ENCODE measurements around the gene ADGRD1. TPM values are rescaled to one million over a fixed set of nuclear protein-coding genes. Genes with fewer than 3 reads are reported as not detected.
A peak's percentile ranks its signal among the peaks of the same experiment; 100 is the strongest.

ADGRD1 gene
- total RNA-seq, 1 donor from 2014 or later = 1.0 TPM

DNA sequence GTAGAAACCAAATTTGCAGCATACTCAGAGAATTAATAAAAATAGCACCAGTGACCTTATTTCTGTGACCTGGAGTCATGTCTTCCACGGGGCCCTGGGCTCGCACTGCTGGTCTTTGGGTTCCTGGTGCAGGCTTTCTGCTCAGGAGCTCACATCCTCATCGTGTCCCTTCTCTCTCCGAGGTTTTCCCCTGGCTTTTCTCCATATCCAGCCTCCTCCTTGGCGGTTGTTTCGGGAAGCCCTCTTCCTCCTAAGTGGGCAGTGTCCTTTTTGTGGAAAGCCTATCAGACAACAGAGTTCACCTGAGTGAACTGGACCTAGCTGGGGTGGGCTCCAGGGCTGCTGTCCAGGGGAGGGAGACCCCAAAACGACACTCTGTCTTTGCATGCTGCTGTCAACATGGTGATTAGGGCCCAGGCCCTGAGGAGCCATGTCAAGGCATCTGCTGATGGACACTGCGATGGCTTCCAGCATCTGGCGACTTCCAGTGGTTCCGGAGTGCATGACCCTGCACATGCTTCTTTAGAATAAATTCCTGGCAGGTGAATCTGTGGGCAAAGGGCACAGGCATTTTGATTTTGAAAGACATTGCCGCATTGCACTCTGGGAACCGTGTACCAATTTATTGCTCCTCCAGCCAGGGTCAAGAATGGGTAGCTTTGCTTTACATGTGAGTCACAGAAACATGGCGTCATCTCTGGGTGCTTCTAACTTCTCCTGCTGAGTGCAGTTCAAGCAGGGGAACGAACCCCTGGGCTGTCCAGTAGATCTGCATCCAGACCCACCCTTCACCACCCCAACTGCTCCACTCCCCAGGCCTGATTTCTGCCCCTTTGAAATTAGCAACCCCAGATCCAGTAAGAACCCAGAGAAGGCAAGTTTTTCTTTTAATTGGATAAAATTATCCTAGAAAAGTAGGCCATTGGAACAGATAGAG, 136.8 kb downstream of the ADGRD1 start:
- no peak for TF ChIP-seq CTCF (IDR thresholded peaks at IDR 0.05)
- peaks cover 2% of the 10 kb centered on the region for H3K4me1 Mint-ChIP-seq (ENCODE audit: unreplicated experiment)
- no peak overlapping the region for H3K27ac Mint-ChIP-seq (ENCODE audit: unreplicated experiment)
- no peaks in the 10 kb centered on the region for H3K27me3 Mint-ChIP-seq (ENCODE audit: unreplicated experiment)
- no peaks in the 10 kb centered on the region for H3K36me3 Mint-ChIP-seq (ENCODE audit: unreplicated experiment)
- peak; percentile 69 for DNase-seq (ENCODE audit: extremely low spot score, unreplicated experiment)
- H3K4me3 Mint-ChIP-seq (ENCODE audit: unreplicated experiment) = no peak overlapping the region
- no peaks in the 10 kb centered on the region for H3K9me3 Mint-ChIP-seq (ENCODE audit: unreplicated experiment)

- peak; percentile 56 for DNase-seq (ENCODE audit: extremely low spot score, unreplicated experiment)
- H3K4me1 Mint-ChIP-seq (ENCODE audit: unreplicated experiment) = peaks cover 2% of the 10 kb centered on the region
- H3K36me3 Mint-ChIP-seq (ENCODE audit: unreplicated experiment) = no peaks in the 10 kb centered on the region
- H3K27me3 Mint-ChIP-seq (ENCODE audit: unreplicated experiment) = no peaks in the 10 kb centered on the region
- no peak overlapping the region for H3K27ac Mint-ChIP-seq (ENCODE audit: unreplicated experiment)
- H3K9me3 Mint-ChIP-seq (ENCODE audit: unreplicated experiment) = no peaks in the 10 kb centered on the region
- TF ChIP-seq CTCF (IDR thresholded peaks at IDR 0.05) = no peak
- H3K4me3 Mint-ChIP-seq (ENCODE audit: unreplicated experiment) = no peak overlapping the region
Measured at GRCh38 chr12:131091413-131091975, 137.8 kb downstream of the ADGRD1 start.

DNA sequence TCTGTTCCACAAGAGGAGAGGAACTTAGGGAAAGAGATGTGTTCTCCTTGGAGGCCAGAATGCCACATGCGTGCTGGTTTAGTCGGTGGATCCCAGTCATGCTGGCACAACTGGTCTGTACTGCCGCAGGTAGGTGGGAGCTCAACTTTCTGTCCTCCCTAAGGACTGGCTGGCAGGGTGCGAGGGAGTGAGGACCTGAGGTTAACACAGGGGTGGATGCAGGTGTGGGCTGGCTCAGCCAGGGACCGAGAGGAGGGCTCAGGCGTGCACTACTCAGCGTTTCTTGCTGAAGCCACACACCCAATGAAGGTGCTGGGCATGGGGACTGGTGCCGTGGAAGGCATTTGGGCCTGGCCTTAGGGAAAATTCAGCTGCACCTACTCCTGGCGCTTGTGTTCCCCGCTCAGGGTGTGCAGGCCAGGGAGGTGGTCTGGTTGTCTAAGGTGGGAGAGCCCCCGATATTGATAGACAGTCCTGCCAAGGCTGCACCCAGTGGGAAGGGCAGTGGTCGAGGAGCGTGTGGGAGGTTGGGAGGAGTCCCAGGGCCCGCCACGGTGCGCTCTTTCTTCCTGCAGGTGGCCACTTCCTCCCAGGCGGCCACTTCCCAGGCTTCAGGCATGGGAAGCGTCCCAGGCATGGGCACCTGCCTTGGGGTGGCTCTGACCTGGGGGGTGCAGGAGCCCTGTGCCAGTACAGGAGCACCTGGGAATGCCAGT, 138.4 kb downstream of the ADGRD1 start:
- H3K4me1 Mint-ChIP-seq (ENCODE audit: unreplicated experiment) = peaks cover 2% of the 10 kb centered on the region
- H3K4me3 Mint-ChIP-seq (ENCODE audit: unreplicated experiment) = no peak overlapping the region
- no peaks in the 10 kb centered on the region for H3K36me3 Mint-ChIP-seq (ENCODE audit: unreplicated experiment)
- H3K9me3 Mint-ChIP-seq (ENCODE audit: unreplicated experiment) = no peaks in the 10 kb centered on the region
- peak; percentile 76 for DNase-seq (ENCODE audit: extremely low spot score, unreplicated experiment)
- no peak overlapping the region for H3K27ac Mint-ChIP-seq (ENCODE audit: unreplicated experiment)
- H3K27me3 Mint-ChIP-seq (ENCODE audit: unreplicated experiment) = no peaks in the 10 kb centered on the region
- no peak for TF ChIP-seq CTCF (IDR thresholded peaks at IDR 0.05)

- H3K4me3 Mint-ChIP-seq (ENCODE audit: unreplicated experiment) = no peak overlapping the region
Measured at GRCh38 chr12:131092901-131093603, 139.3 kb downstream of the ADGRD1 start.

More at GRCh38 chr12:131092901-131093603, 139.3 kb downstream of the ADGRD1 start:
- Mint-ChIP-seq H3K36me3 (ENCODE audit: unreplicated experiment) (no peaks in the 10 kb centered on the region), H3K4me1 (ENCODE audit: unreplicated experiment) (peaks cover 2% of the 10 kb centered on the region), H3K27me3 (ENCODE audit: unreplicated experiment) (no peaks in the 10 kb centered on the region), H3K27ac (ENCODE audit: unreplicated experiment) (no peak overlapping the region), H3K9me3 (ENCODE audit: unreplicated experiment) (no peaks in the 10 kb centered on the region)
- TF ChIP-seq CTCF (IDR thresholded peaks at IDR 0.05) = no peak
- DNase-seq (ENCODE audit: extremely low spot score, unreplicated experiment) = peak; percentile 82

Measured in osteocyte (in vitro differentiated cells).